HepG2 (cell line): Measurements from ENCODE around the gene EXOC6B.

Source experiments
- HDAC1 ChIP-seq: sonication (generic); formaldehyde crosslinking; IDR thresholded peaks from 2 replicates; pipeline ENCODE4 v1.5.1; 2020; ENCODE audit warnings: mild to moderate bottlenecking, missing genetic modification reagents
- PHF8 ChIP-seq: sonication (generic); formaldehyde crosslinking; IDR thresholded peaks from 2 replicates; pipeline ENCODE4 v1.5.0; 2020; ENCODE audit warnings: missing genetic modification reagents
- POLR2AphosphoS5 ChIP-seq: IDR thresholded peaks from 2 replicates; pipeline ENCODE4 v1.6.1; 2012; ENCODE audit warnings: low read depth, low read length
- SP2 ChIP-seq: sonication (generic); formaldehyde crosslinking; IDR thresholded peaks from 2 replicates; pipeline ENCODE4 v1.5.1; 2020; ENCODE audit warnings: mild to moderate bottlenecking, missing genetic modification reagents
- TBL1XR1 ChIP-seq: fragments of 150-350 bp; IDR thresholded peaks from 2 replicates; pipeline ENCODE4 v1.6.1; 2014; ENCODE audit warnings: borderline replicate concordance, low read length; ENCODE audit not compliant: partially characterized antibody
- TOE1 ChIP-seq: sonication (generic); formaldehyde crosslinking; IDR thresholded peaks from 2 replicates; pipeline ENCODE4 v1.4.0; 2020; ENCODE audit warnings: mild to moderate bottlenecking, missing genetic modification reagents
- YEATS4 ChIP-seq: sonication (generic); formaldehyde crosslinking; IDR thresholded peaks from 2 replicates; pipeline ENCODE4 v1.4.0; 2020; ENCODE audit warnings: missing genetic modification reagents, borderline replicate concordance
- ZNF224 ChIP-seq: sonication (generic); formaldehyde crosslinking; IDR thresholded peaks from 2 replicates; pipeline ENCODE4 v1.5.0; 2020; ENCODE audit warnings: mild to moderate bottlenecking, missing genetic modification reagents
- ZNF460 ChIP-seq: sonication (generic); formaldehyde crosslinking; IDR thresholded peaks from 2 replicates; pipeline ENCODE4 v1.5.1; 2020; ENCODE audit warnings: missing genetic modification reagents, mild to moderate bottlenecking, borderline replicate concordance
- ZNF670 ChIP-seq: sonication (generic); formaldehyde crosslinking; IDR thresholded peaks from 2 replicates; pipeline ENCODE4 v1.8.0; 2022; ENCODE audit warnings: mild to moderate bottlenecking, missing genetic modification reagents, borderline replicate concordance
- TF ChIP-seq, protein P1 (sequence below): sonication (generic); formaldehyde crosslinking; IDR thresholded peaks from 2 replicates; pipeline ENCODE4 v1.5.0; 2020; ENCODE audit warnings: mild to moderate bottlenecking, missing genetic modification reagents, moderate library complexity
- TF ChIP-seq, protein P2 (sequence below): sonication (generic); formaldehyde crosslinking; IDR thresholded peaks from 2 replicates; pipeline ENCODE4 v1.4.0; 2020; ENCODE audit warnings: missing genetic modification reagents
- TF ChIP-seq, protein P3 (sequence below): sonication (generic); formaldehyde crosslinking; IDR thresholded peaks from 2 replicates; pipeline ENCODE4 v1.4.0; 2020; ENCODE audit warnings: missing genetic modification reagents

DNA sequence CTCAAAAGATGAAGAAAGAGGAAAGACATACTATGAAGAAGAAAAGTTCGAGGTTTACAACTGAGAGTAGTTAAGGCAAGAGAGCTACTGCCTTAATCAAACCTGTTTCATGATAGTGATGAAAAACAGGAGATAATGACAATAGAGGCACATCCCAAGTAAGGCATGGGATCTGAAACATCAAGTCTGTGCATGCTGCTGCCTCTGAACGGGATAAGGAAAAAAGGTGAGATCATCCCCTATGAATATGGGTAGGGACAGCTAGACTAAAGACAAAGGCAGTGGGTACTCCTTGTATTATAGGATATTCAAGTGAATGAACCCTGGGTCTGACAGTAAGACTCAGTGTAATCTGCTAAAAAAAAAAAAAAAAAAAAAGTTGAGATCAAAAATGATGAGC, 3.0 kb downstream of the EXOC6B start:
- TF ChIP-seq TBL1XR1 (no peak), YEATS4 (CRISPR knock-in tag) (no peak), ZNF670 (CRISPR knock-in tag) (no peak), HDAC1 (CRISPR knock-in tag) (no peak), POLR2AphosphoS5 (no peak), ZNF460 (CRISPR knock-in tag) (no peak), SP2 (no peak), TOE1 (CRISPR knock-in tag) (no peak), PHF8 (no peak), ZNF224 (CRISPR knock-in tag) (no peak)
- TF ChIP-seq, protein P1, sequence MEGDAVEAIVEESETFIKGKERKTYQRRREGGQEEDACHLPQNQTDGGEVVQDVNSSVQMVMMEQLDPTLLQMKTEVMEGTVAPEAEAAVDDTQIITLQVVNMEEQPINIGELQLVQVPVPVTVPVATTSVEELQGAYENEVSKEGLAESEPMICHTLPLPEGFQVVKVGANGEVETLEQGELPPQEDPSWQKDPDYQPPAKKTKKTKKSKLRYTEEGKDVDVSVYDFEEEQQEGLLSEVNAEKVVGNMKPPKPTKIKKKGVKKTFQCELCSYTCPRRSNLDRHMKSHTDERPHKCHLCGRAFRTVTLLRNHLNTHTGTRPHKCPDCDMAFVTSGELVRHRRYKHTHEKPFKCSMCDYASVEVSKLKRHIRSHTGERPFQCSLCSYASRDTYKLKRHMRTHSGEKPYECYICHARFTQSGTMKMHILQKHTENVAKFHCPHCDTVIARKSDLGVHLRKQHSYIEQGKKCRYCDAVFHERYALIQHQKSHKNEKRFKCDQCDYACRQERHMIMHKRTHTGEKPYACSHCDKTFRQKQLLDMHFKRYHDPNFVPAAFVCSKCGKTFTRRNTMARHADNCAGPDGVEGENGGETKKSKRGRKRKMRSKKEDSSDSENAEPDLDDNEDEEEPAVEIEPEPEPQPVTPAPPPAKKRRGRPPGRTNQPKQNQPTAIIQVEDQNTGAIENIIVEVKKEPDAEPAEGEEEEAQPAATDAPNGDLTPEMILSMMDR: no peak
- TF ChIP-seq, protein P2, sequence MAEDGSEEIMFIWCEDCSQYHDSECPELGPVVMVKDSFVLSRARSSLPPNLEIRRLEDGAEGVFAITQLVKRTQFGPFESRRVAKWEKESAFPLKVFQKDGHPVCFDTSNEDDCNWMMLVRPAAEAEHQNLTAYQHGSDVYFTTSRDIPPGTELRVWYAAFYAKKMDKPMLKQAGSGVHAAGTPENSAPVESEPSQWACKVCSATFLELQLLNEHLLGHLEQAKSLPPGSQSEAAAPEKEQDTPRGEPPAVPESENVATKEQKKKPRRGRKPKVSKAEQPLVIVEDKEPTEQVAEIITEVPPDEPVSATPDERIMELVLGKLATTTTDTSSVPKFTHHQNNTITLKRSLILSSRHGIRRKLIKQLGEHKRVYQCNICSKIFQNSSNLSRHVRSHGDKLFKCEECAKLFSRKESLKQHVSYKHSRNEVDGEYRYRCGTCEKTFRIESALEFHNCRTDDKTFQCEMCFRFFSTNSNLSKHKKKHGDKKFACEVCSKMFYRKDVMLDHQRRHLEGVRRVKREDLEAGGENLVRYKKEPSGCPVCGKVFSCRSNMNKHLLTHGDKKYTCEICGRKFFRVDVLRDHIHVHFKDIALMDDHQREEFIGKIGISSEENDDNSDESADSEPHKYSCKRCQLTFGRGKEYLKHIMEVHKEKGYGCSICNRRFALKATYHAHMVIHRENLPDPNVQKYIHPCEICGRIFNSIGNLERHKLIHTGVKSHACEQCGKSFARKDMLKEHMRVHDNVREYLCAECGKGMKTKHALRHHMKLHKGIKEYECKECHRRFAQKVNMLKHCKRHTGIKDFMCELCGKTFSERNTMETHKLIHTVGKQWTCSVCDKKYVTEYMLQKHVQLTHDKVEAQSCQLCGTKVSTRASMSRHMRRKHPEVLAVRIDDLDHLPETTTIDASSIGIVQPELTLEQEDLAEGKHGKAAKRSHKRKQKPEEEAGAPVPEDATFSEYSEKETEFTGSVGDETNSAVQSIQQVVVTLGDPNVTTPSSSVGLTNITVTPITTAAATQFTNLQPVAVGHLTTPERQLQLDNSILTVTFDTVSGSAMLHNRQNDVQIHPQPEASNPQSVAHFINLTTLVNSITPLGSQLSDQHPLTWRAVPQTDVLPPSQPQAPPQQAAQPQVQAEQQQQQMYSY (CRISPR knock-in tag): no peak
- TF ChIP-seq, protein P3, sequence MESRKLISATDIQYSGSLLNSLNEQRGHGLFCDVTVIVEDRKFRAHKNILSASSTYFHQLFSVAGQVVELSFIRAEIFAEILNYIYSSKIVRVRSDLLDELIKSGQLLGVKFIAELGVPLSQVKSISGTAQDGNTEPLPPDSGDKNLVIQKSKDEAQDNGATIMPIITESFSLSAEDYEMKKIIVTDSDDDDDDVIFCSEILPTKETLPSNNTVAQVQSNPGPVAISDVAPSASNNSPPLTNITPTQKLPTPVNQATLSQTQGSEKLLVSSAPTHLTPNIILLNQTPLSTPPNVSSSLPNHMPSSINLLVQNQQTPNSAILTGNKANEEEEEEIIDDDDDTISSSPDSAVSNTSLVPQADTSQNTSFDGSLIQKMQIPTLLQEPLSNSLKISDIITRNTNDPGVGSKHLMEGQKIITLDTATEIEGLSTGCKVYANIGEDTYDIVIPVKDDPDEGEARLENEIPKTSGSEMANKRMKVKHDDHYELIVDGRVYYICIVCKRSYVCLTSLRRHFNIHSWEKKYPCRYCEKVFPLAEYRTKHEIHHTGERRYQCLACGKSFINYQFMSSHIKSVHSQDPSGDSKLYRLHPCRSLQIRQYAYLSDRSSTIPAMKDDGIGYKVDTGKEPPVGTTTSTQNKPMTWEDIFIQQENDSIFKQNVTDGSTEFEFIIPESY: no peak
